Trophoblast cell (in vitro differentiated cells and primary cell): ENCODE measurements around the gene MEGF6.

Experiments
- DNase-seq, 2 donors: peaks; one replicate each; pipeline ENCODE4 v3.0.0-alpha.2; 2016
- H2AFZ ChIP-seq: 2 replicates; pipeline ENCODE4 v1.6.1; 2013; ENCODE audit warnings: low read length, moderate library complexity, mild to moderate bottlenecking; ENCODE audit not compliant: insufficient read depth, poor library complexity
- H2AK5ac ChIP-seq: 2 replicates; pipeline ENCODE4 v1.6.1; 2013; ENCODE audit warnings: mild to moderate bottlenecking, low read length
- H2BK120ac ChIP-seq: 2 replicates; pipeline ENCODE4 v1.6.1; 2013; ENCODE audit warnings: low read length, mild to moderate bottlenecking, moderate library complexity; ENCODE audit not compliant: insufficient read depth, poor library complexity
- H2BK12ac ChIP-seq: 2 replicates; pipeline ENCODE4 v1.6.1; 2013; ENCODE audit warnings: mild to moderate bottlenecking, low read length, moderate library complexity
- H2BK5ac ChIP-seq: 2 replicates; pipeline ENCODE4 v1.6.1; 2013; ENCODE audit warnings: low read length, low read depth, moderate library complexity, mild to moderate bottlenecking; ENCODE audit not compliant: poor library complexity
- H3K14ac ChIP-seq: 2 replicates; pipeline ENCODE4 v1.6.1; 2013; ENCODE audit warnings: mild to moderate bottlenecking, low read length
- H3K18ac ChIP-seq: 2 replicates; pipeline ENCODE4 v1.6.1; 2013; ENCODE audit warnings: mild to moderate bottlenecking, low read length
- H3K23ac ChIP-seq: 2 replicates; pipeline ENCODE4 v1.6.1; 2013; ENCODE audit warnings: low read length
- H3K27ac ChIP-seq: 2 replicates; pipeline ENCODE4 v1.5.1; 2013; ENCODE audit warnings: low read depth, mild to moderate bottlenecking, inconsistent platforms, low read length, moderate library complexity
- H3K27me3 ChIP-seq: 2 replicates; pipeline ENCODE4 v1.6.1; 2013; ENCODE audit warnings: inconsistent platforms, mild to moderate bottlenecking, low read length, moderate library complexity; ENCODE audit not compliant: insufficient read depth
- H3K36me3 ChIP-seq, 2 experiments: 1 replicate in 1 of 2; 2 replicates in 1 of 2; pipeline ENCODE4 v1.6.1; 2013; ENCODE audit warnings: low read length in 2 of 2, mild to moderate bottlenecking in 2 of 2, moderate library complexity in 1 of 2; ENCODE audit not compliant: insufficient read depth in 2 of 2, control insufficient read depth in 1 of 2
- H3K4ac ChIP-seq: 2 replicates; pipeline ENCODE4 v1.6.1; 2013; ENCODE audit warnings: low read depth, mild to moderate bottlenecking, low read length, moderate library complexity
- H3K4me1 ChIP-seq, 2 experiments: 1 replicate in 1 of 2; 2 replicates in 1 of 2; pipeline ENCODE4 v1.6.1; 2013; ENCODE audit warnings: low read length in 2 of 2, mild to moderate bottlenecking in 2 of 2, moderate library complexity in 1 of 2; ENCODE audit not compliant: insufficient read depth in 2 of 2, control insufficient read depth in 1 of 2
- H3K4me2 ChIP-seq: 2 replicates; pipeline ENCODE4 v1.6.1; 2013; ENCODE audit warnings: inconsistent platforms, mild to moderate bottlenecking, low read length, moderate library complexity
- H3K4me3 ChIP-seq: 2 replicates; pipeline ENCODE4 v1.5.1; 2013; ENCODE audit warnings: mild to moderate bottlenecking, low read depth, low read length, inconsistent platforms
- H3K79me1 ChIP-seq: one replicate; pipeline ENCODE4 v1.6.1; 2013; ENCODE audit warnings: low read length
- H3K79me2 ChIP-seq: 2 replicates; pipeline ENCODE4 v1.6.1; 2013; ENCODE audit warnings: low read length, mild to moderate bottlenecking; ENCODE audit not compliant: control insufficient read depth, insufficient read depth, poor library complexity
- H3K9ac ChIP-seq: 2 replicates; pipeline ENCODE4 v1.6.1; 2013; ENCODE audit warnings: mild to moderate bottlenecking, low read length
- H3K9me3 ChIP-seq: 2 replicates; pipeline ENCODE4 v1.6.1; 2013; ENCODE audit warnings: low read depth, mild to moderate bottlenecking, control low read depth, inconsistent platforms, low read length; ENCODE audit not compliant: insufficient read depth
- H4K12ac ChIP-seq: 2 replicates; pipeline ENCODE4 v1.6.1; 2013; ENCODE audit warnings: low read depth, mild to moderate bottlenecking, low read length, moderate library complexity
- H4K8ac ChIP-seq: 2 replicates; pipeline ENCODE4 v1.6.1; 2013; ENCODE audit warnings: low read depth, mild to moderate bottlenecking, low read length, moderate library complexity
- H4K91ac ChIP-seq: one replicate; pipeline ENCODE4 v1.6.1; 2013; ENCODE audit warnings: low read depth, mild to moderate bottlenecking, low read length, moderate library complexity
- WGBS: extraction: QIAGEN DNeasy Blood & Tissue Kit; methylation state at CpG from one replicate; pipeline ENCODE4 v1.1.7; 2013; ENCODE audit warnings: missing lambda C conversion rate; ENCODE audit not compliant: insufficient read length, insufficient coverage; ENCODE audit errors: extremely low coverage; 5-methylcytosine and 5-hydroxymethylcytosine counted together

Gene MEGF6

DNA sequence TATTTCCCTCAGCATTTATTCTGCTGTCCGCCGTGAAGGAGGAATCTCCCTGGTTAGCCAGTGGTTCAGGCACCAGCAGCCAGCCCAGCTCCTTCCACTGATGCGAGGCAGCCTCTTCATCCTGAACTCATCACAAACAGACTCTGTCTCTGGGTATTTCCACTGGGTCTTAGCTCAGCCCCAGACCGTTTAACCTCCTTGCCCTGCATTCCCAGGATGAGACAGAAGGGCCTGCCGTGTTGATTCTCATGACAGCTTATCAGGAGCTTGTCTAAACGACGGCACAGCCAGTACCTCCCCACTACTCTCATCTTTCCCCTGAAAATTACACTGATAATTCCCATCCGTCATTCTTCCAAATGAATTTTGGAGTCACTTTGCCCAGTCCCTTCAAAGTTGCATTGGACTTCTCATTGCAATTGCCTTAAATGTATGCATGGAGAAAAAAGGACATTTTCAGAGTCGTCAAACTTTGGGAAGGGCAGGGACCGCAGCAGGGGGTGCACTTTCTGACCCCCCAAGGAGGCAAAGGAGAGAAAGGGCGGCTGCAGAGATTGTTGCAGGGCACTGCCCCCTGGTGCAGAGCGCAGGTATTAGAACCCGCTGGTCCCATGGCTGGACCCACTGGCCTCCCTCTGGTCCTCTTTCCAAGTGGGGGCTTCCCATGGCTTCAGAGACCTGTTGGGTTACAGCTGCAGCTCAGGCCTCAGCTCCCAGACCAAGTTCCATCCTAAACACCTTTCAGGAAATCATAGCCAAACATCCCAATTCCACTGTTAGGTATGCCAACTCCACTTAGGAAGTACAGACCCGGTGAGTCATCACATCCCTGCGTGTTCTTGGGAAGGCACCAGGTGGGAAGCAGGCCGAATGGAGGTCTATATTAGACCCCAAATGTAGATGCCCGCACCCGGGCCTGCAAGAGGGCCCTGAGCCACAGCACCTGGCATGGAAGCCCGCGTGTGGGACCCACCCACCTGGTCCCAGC lies 3.7 kb upstream of the MEGF6 start:
- H4K12ac ChIP-seq, result no peak overlapping the region

DNA sequence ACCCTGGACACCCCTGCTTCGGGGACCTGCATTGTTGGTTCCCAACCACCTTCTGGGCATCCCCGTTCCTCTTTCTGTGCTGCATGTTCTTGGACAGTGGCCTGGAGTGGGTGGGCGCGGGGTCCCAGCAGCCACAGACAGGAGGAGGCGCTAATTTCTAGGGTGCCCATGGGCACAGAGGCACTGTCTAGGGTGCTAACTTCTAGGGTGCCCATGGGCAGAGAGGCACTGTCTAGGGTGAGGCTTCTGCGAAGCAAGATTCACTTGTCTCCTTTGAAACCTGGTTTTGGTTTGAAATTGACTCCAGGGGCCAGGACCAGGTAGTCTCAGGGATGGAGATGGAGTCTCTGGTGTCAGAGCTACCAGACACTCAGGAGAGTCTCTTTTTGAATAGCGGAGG lies 815 bp upstream of the MEGF6 start:
- Histone ChIP-seq H3K27me3 (peaks cover 11% of the 10 kb centered on the region), H3K4me1 (peaks cover 19% of the 10 kb centered on the region in 2 experiments), H2BK5ac (no peak overlapping the region), H2AFZ (no peak overlapping the region), H3K18ac (no peak overlapping the region), H4K8ac (no peak overlapping the region), H3K9ac (no peak overlapping the region), H3K4me3 (no peak overlapping the region), H3K27ac (no peak overlapping the region), H3K23ac (no peak overlapping the region), H3K79me1 (no peaks in the 10 kb centered on the region), H3K79me2 (no peaks in the 10 kb centered on the region), H3K36me3 (no peaks in the 10 kb centered on the region), H2BK120ac (no peak overlapping the region), H2AK5ac (no peak overlapping the region), H3K9me3 (no peaks in the 10 kb centered on the region), H4K12ac (no peak overlapping the region), H3K4ac (no peak overlapping the region), H3K14ac (no peak overlapping the region), H3K4me2 (no peak overlapping the region), H2BK12ac (no peak overlapping the region), H4K91ac (no peak overlapping the region)
- no peak for DNase-seq
- WGBS, result no CpG with 5 or more reads among the region's 7 CpGs

More for the DNA sequence above, 3.7 kb upstream of the MEGF6 start:
- no peak overlapping the region for H3K14ac ChIP-seq
- H3K4ac ChIP-seq, result no peak overlapping the region
- no peaks in the 10 kb centered on the region for H3K36me3 ChIP-seq
- WGBS, result no CpG with 5 or more reads among the region's 20 CpGs
- no peak overlapping the region for H2AFZ ChIP-seq
- H3K4me2 ChIP-seq, result no peak overlapping the region
- H3K4me3 ChIP-seq, result no peak overlapping the region
- H3K27ac ChIP-seq, result no peak overlapping the region
- peak in 1 of 2 donors; percentile 46 for DNase-seq
- no peak overlapping the region for H3K9ac ChIP-seq
- H3K9me3 ChIP-seq, result no peaks in the 10 kb centered on the region
- no peak overlapping the region for H4K8ac ChIP-seq
- peaks cover 19% of the 10 kb centered on the region in 2 experiments for H3K4me1 ChIP-seq
- H2BK12ac ChIP-seq, result no peak overlapping the region
- no peak overlapping the region for H3K23ac ChIP-seq
- H3K79me2 ChIP-seq, result no peaks in the 10 kb centered on the region
- no peak overlapping the region for H3K18ac ChIP-seq
- no peak overlapping the region for H2BK120ac ChIP-seq
- peaks cover 7% of the 10 kb centered on the region for H3K27me3 ChIP-seq
- no peak overlapping the region for H2BK5ac ChIP-seq
- no peak overlapping the region for H4K91ac ChIP-seq
- no peaks in the 10 kb centered on the region for H3K79me1 ChIP-seq
- H2AK5ac ChIP-seq, result no peak overlapping the region

DNA sequence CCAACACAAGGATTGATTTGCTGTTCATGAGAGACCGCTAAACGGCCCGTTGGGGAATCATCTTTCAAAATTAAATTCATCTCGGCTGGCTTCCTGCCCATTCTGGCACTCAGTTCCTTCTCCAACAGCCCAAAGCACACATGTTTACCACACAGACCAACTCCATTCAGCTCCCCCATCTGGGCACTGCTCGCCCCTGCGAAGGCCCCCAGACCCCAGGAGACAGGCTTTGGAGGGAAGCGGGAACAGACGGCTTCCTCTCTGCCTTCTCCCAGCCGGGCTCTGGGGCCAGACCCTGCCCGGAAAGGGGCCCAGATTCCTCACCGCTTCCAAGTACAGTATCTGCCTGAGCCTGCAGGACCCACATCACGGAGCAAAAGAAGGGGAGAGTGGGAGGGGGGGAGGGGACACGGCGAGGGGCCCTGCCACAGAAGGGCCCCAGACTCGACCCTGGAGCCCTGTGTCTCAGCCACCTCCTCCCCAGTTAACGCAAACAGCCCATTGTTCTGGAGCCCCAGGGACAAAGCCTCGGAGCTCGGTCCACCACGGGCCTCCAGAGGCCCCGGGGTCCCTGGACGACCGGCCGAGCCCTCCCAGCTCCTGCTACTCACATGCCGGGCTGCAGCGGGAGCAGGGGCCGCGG lies 660 bp downstream of the MEGF6 start:
- Histone ChIP-seq H2AK5ac (no peak overlapping the region), H3K4me3 (peak overlapping the region; percentile 39), H2BK12ac (no peak overlapping the region), H3K23ac (no peak overlapping the region), H4K91ac (no peak overlapping the region), H2BK120ac (no peak overlapping the region), H3K9me3 (no peaks in the 10 kb centered on the region), H2AFZ (no peak overlapping the region), H3K36me3 (no peaks in the 10 kb centered on the region), H3K79me1 (no peaks in the 10 kb centered on the region), H3K27ac (no peak overlapping the region), H3K18ac (no peak overlapping the region), H3K27me3 (peaks cover 11% of the 10 kb centered on the region), H2BK5ac (no peak overlapping the region), H3K14ac (no peak overlapping the region), H4K8ac (no peak overlapping the region), H4K12ac (no peak overlapping the region), H3K9ac (no peak overlapping the region), H3K4ac (no peak overlapping the region), H3K4me2 (peak overlapping the region; percentile 77), H3K4me1 (peaks cover 19% of the 10 kb centered on the region in 2 experiments), H3K79me2 (no peaks in the 10 kb centered on the region)
- WGBS, result no CpG with 5 or more reads among the region's 27 CpGs
- no peak for DNase-seq

DNA sequence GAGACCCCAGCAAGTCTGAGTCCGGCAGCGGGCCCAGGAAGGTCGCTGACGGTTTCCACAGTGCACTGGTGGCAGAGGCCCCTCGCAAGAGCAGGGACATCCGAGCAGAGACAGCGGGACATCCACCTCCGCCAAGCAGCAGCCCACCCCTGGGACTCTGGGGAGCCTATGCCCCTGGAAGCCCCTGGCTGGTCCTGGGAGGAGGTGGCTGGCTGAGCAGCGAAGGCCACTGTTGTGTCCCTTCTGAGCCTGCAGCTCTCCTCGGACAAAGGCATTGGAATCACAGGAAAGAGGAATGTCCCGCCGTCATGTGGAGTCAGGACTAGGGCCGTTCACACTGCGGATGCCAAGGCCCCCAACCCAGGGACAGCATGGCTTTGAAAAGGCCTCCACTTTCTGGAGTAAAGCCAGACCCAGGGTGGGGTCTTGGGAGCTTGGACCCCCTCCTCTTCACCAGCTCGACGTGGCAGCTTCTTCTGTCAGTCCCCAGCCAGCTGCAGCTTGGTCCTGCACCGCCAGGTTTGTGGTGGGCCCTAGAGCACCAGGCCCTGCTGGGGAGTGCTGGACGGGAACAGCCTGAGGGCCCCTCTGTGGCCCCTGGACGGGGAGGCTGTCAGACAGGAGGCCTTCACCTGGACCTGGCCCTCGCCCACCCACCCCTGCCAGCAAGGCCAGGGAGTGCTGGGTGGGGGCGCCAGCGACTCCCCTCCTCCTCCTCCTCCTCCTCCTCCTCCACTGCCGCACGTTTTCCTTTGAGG lies 1.4 kb downstream of the MEGF6 start:
- Histone ChIP-seq H3K9me3 (peaks cover 2% of the 10 kb centered on the region), H3K18ac (no peak overlapping the region), H4K91ac (no peak overlapping the region), H3K4me3 (no peak overlapping the region), H2BK12ac (no peak overlapping the region), H2AFZ (no peak overlapping the region), H3K79me1 (no peaks in the 10 kb centered on the region), H3K4ac (no peak overlapping the region), H3K27me3 (peaks cover 11% of the 10 kb centered on the region), H3K4me2 (no peak overlapping the region), H3K23ac (no peak overlapping the region), H2BK120ac (no peak overlapping the region), H3K36me3 (no peaks in the 10 kb centered on the region), H4K8ac (no peak overlapping the region), H3K4me1 (peaks cover 19% of the 10 kb centered on the region in 2 experiments), H3K14ac (no peak overlapping the region), H3K9ac (no peak overlapping the region), H4K12ac (no peak overlapping the region), H2AK5ac (no peak overlapping the region), H3K79me2 (no peaks in the 10 kb centered on the region), H2BK5ac (no peak overlapping the region), H3K27ac (no peak overlapping the region)
- no peak for DNase-seq
- no CpG with 5 or more reads among the region's 24 CpGs for WGBS
